PC-3 (cell line): ENCODE results near the gene GRIN2A. TPM values are rescaled to one million over a fixed set of nuclear protein-coding genes. Genes with fewer than 3 reads are reported as not detected.

Experiments used
- ATAC-seq: fragments of 200-7000 bp; cut with Tn5 transposase; 2 replicates; pipeline ENCODE4 v1.9.1; 2020; ENCODE audit warnings: mild to moderate bottlenecking, moderate library complexity
- BruUV-seq: library from RNA; stranded (reverse); fragments of 400-500 nt; replicated peaks from 2 replicates; lab custom pipeline; 2021; lab: Mats Ljungman, UMichigan
- CTCF ChIA-PET: fragments of 300-600 bp; sonication (Branson Sonifier 250); formaldehyde crosslinking; loops from one replicate; lab custom pipeline; 2022; ENCODE audit warnings: antibody characterized with exemption; lab: Charles Lee
- POLR2A ChIA-PET: fragments of 300-600 bp; sonication (Branson Sonifier 250); formaldehyde crosslinking; loops from one replicate; lab custom pipeline; 2022; ENCODE audit warnings: antibody characterized with exemption; ENCODE audit not compliant: unreplicated experiment; lab: Charles Lee
- DNase-seq: peaks from one replicate; pipeline ENCODE4 v3.0.0-alpha.2; 2015
- H2AFZ ChIP-seq: fragments of 300-600 bp; sonication (generic); 2 replicates; pipeline ENCODE4 v1.6.0; 2016; ENCODE audit warnings: antibody characterized with exemption, low read length
- H3F3A ChIP-seq: fragments of 300-600 bp; sonication (generic); one replicate; pipeline ENCODE4 v1.6.0; 2017; ENCODE audit warnings: antibody characterized with exemption, low read length, control low read depth, mild to moderate bottlenecking; ENCODE audit not compliant: unreplicated experiment
- H3K27ac ChIP-seq: fragments of 300-600 bp; sonication (generic); 2 replicates; pipeline ENCODE4 v1.5.1; 2016; ENCODE audit warnings: mild to moderate bottlenecking, low read length
- H3K27me3 ChIP-seq: fragments of 300-600 bp; sonication (generic); 2 replicates; pipeline ENCODE4 v1.6.1; 2016; ENCODE audit warnings: low read length, mixed read lengths
- H3K36me3 ChIP-seq: fragments of 300-600 bp; sonication (generic); 2 replicates; pipeline ENCODE4 v1.6.1; 2016; ENCODE audit warnings: low read depth, mixed run types, low read length, mixed read lengths
- H3K4me1 ChIP-seq: fragments of 300-600 bp; sonication (generic); 2 replicates; pipeline ENCODE4 v1.5.1; 2016; ENCODE audit warnings: low read length; ENCODE audit not compliant: insufficient read depth
- H3K4me2 ChIP-seq: fragments of 300-600 bp; sonication (generic); 2 replicates; pipeline ENCODE4 v1.6.0; 2016; ENCODE audit warnings: low read length
- H3K4me3 ChIP-seq: fragments of 300-600 bp; sonication (generic); 2 replicates; pipeline ENCODE4 v1.5.1; 2016; ENCODE audit warnings: mild to moderate bottlenecking, low read length, mixed read lengths
- H3K79me2 ChIP-seq: fragments of 300-600 bp; sonication (generic); 2 replicates; pipeline ENCODE4 v1.6.1; 2017; ENCODE audit warnings: low read length, mixed read lengths
- H3K9ac ChIP-seq: fragments of 300-600 bp; sonication (generic); 2 replicates; pipeline ENCODE4 v1.6.0; 2016; ENCODE audit warnings: mild to moderate bottlenecking, low read length
- H3K9me2 ChIP-seq: fragments of 300-600 bp; sonication (generic); replicated peaks from 2 replicates; pipeline ENCODE4 v1.6.1; 2016; ENCODE audit warnings: mixed run types, low read length, mixed read lengths
- H3K9me3 ChIP-seq: fragments of 300-600 bp; sonication (generic); 2 replicates; pipeline ENCODE4 v1.6.1; 2016; ENCODE audit warnings: low read length, mixed read lengths
- H4K20me1 ChIP-seq: fragments of 300-600 bp; sonication (generic); 2 replicates; pipeline ENCODE4 v1.6.1; 2016; ENCODE audit warnings: low read length, mixed read lengths
- CTCF ChIP-seq: fragments of 300-600 bp; sonication (generic); conservative IDR thresholded peaks from 2 replicates; pipeline ENCODE4 v1.5.1; 2017; ENCODE audit warnings: antibody characterized with exemption, low read depth, mild to moderate bottlenecking, low read length
- EZH2 ChIP-seq: fragments of 300-600 bp; sonication (generic); IDR thresholded peaks from one replicate; pipeline ENCODE4 v1.6.1; 2017; ENCODE audit warnings: antibody characterized with exemption, mild to moderate bottlenecking, low read length; ENCODE audit not compliant: unreplicated experiment
- EZH2phosphoT487 ChIP-seq: fragments of 300-600 bp; sonication (generic); IDR thresholded peaks from 2 replicates; pipeline ENCODE4 v1.6.1; 2018; ENCODE audit warnings: mild to moderate bottlenecking, antibody characterized with exemption, low read length, borderline replicate concordance
- intact Hi-C: fragments of 100-400 bp; cut with micrococcal nuclease; formaldehyde crosslinking; loops from 2 replicates; pipeline ENCODE4 v1.9.0; 2023
- total RNA-seq: library from RNA; depleted of rRNA; stranded (reverse); fragments of >200 nt; gene quantifications from 2 replicates; pipeline ENCODE4 v1.2.3, GENCODE V29; 2014

Gene GRIN2A
- total RNA-seq, 1 experiment from 2014 or later: 0.04 TPM

- Histone ChIP-seq H3K9ac (no peak overlapping the region), H3K4me2 (no peak overlapping the region), H3K27ac (no peak overlapping the region), H2AFZ (no peak overlapping the region), H3K27me3 (no peaks in the 10 kb centered on the region; the same call in 1 of the 2 replicates), H3K36me3 (no peaks in the 10 kb centered on the region), H3K4me3 (no peak overlapping the region), H3K79me2 (no peaks in the 10 kb centered on the region), H3K4me1 (no peaks in the 10 kb centered on the region), H3K9me2 (no peaks in the 10 kb centered on the region), H3F3A (no peaks in the 10 kb centered on the region), H3K9me3 (no peaks in the 10 kb centered on the region), H4K20me1 (no peaks in the 10 kb centered on the region)
- intact Hi-C loops: no loop called here
- POLR2A ChIA-PET: no interaction called here
- CTCF ChIA-PET: no interaction called here
- TF ChIP-seq CTCF (no peak), EZH2 (no peak), EZH2phosphoT487 (no peak)
- no peak for ATAC-seq
- BruUV-seq: no TSS peak
- DNase-seq: no peak
These were observed 217.1 kb downstream of the GRIN2A start for GRCh38 chr16:9965079-9965478.

- ATAC-seq (no peak), DNase-seq (no peak)
- no peak overlapping the region for H3K27ac ChIP-seq
- no TSS peak for BruUV-seq
- TF ChIP-seq EZH2: no peak
- no peak for TF ChIP-seq EZH2phosphoT487
- TF ChIP-seq CTCF: no peak
- H3K4me3 ChIP-seq: no peak overlapping the region
- intact Hi-C loops: no loop called here
- H2AFZ ChIP-seq: no peak overlapping the region
- H3K79me2 ChIP-seq: no peaks in the 10 kb centered on the region
- no peak overlapping the region for H3K9ac ChIP-seq
- no peaks in the 10 kb centered on the region for H3F3A ChIP-seq
- H3K4me2 ChIP-seq: no peak overlapping the region
- POLR2A ChIA-PET: no interaction called here
- H3K27me3 ChIP-seq: no peaks in the 10 kb centered on the region; the same call in 1 of the 2 replicates
- no peaks in the 10 kb centered on the region for H3K36me3 ChIP-seq
- H3K4me1 ChIP-seq: no peaks in the 10 kb centered on the region
- no peaks in the 10 kb centered on the region for H3K9me2 ChIP-seq
- no peaks in the 10 kb centered on the region for H4K20me1 ChIP-seq
- H3K9me3 ChIP-seq: no peaks in the 10 kb centered on the region
- CTCF ChIA-PET: no interaction called here
These were observed 217.8 kb downstream of the GRIN2A start for GRCh38 chr16:9964426-9964825.

GRCh38 chr16:9957433-9957832, 224.8 kb downstream of the GRIN2A start:
- intact Hi-C loops: no loop called here
- Histone ChIP-seq H3K4me3 (no peak overlapping the region), H3K9me3 (no peaks in the 10 kb centered on the region), H3K9me2 (no peaks in the 10 kb centered on the region), H3F3A (no peaks in the 10 kb centered on the region), H3K4me1 (no peaks in the 10 kb centered on the region), H3K27me3 (peaks cover 27% of the 10 kb centered on the region), H3K36me3 (no peaks in the 10 kb centered on the region), H2AFZ (no peak overlapping the region), H3K27ac (no peak overlapping the region), H3K9ac (no peak overlapping the region), H3K4me2 (no peak overlapping the region), H4K20me1 (no peaks in the 10 kb centered on the region), H3K79me2 (no peaks in the 10 kb centered on the region)
- ChIA-PET CTCF (no interaction called here), POLR2A (no interaction called here)
- ATAC-seq (no peak), DNase-seq (no peak)
- no TSS peak for BruUV-seq
- TF ChIP-seq EZH2phosphoT487: no peak
- no peak for TF ChIP-seq EZH2
- TF ChIP-seq CTCF: no peak
